K562 (cell line): ENCODE results near the gene ADAMTS14. TPM values are rescaled to one million over a fixed set of nuclear protein-coding genes. Genes with fewer than 3 reads are reported as not detected.
A peak's percentile ranks its signal among the peaks of the same experiment; 100 is the strongest.

ENCODE experiments used
- ATAC-seq: fragments of 200-7000 bp; cut with Tn5 transposase; 3 replicates; pipeline ENCODE4 v1.9.1; 2020; ENCODE audit warnings: moderate library complexity
- BruUV-seq: library from RNA; stranded (reverse); fragments of 400-500 nt; replicated peaks from 2 replicates; lab custom pipeline; 2021; lab: Mats Ljungman, UMichigan
- CTCF ChIA-PET: fragments of 300-600 bp; formaldehyde crosslinking; extraction: SDS; loops from one replicate; lab custom pipeline; 2021; ENCODE audit warnings: low intra/inter-chr PET ratio; lab: Yijun Ruan, JAX
- POLR2A ChIA-PET: fragments of 300-600, 350-650 bp; sonication (Branson Sonifier 250); formaldehyde crosslinking; extraction: SDS; loops from one replicate; lab custom pipeline; 2021; ENCODE audit warnings: antibody characterized with exemption, inconsistent platforms; lab: Yijun Ruan, JAX
- DNase-seq, 4 experiments: peaks; one replicate each; pipeline versions ENCODE4 v3.0.0 to v3.0.0-alpha.2; 2011 to 2018; ENCODE audit warnings: low spot score in 3 of 4, mixed read lengths in 3 of 4; ENCODE audit errors: extremely low read depth in 1 of 4
- FAIRE-seq: peaks from 2 replicates; lab custom pipeline; 2011; peaks lifted over from hg19 to GRCh38; lab: Jason Lieb, UNC
- H2AFZ ChIP-seq: 2 replicates; pipeline ENCODE4 v1.6.0; 2011; ENCODE audit warnings: low read depth, low read length, control low read depth, inconsistent platforms
- H3K27ac ChIP-seq: fragments of 200-600 bp; 3 replicates; pipeline ENCODE4 v1.8.0; 2011; ENCODE audit warnings: low read depth, mild to moderate bottlenecking, control low read depth, inconsistent platforms, low read length, moderate library complexity, mixed read lengths; ENCODE audit errors: extremely low read depth
- H3K27me3 ChIP-seq, 2 experiments: fragments of 300-600 bp in 1 of 2; 2 replicates in 1 of 2; 3 replicates in 1 of 2; pipeline versions ENCODE4 v1.6.0 to v1.8.0; 2011; ENCODE audit warnings: inconsistent platforms in 2 of 2, low read length in 2 of 2, mild to moderate bottlenecking in 1 of 2, mixed read lengths in 1 of 2, moderate library complexity in 1 of 2; ENCODE audit not compliant: control insufficient read depth in 2 of 2, insufficient read depth in 2 of 2
- H3K36me3 ChIP-seq: fragments of 300-600 bp; 3 replicates; pipeline ENCODE4 v1.8.0; 2011; ENCODE audit warnings: mild to moderate bottlenecking, low read length, inconsistent platforms; ENCODE audit not compliant: control insufficient read depth, insufficient read depth
- H3K4me1 ChIP-seq, 2 experiments: fragments of 200-600 bp in 1 of 2; replicated peaks in 1 of 2; 2 replicates in 1 of 2; 3 replicates in 1 of 2; pipeline versions ENCODE4 v1.5.1 to v1.8.0; 2011; ENCODE audit warnings: inconsistent platforms in 2 of 2, low read length in 2 of 2, mild to moderate bottlenecking in 1 of 2, mixed read lengths in 1 of 2, moderate library complexity in 1 of 2; ENCODE audit not compliant: control insufficient read depth in 2 of 2, insufficient read depth in 2 of 2
- H3K4me2 ChIP-seq: 2 replicates; pipeline ENCODE4 v1.6.1; 2011; ENCODE audit warnings: low read length, control low read depth, inconsistent platforms, mixed read lengths; ENCODE audit not compliant: insufficient read depth
- H3K4me3 ChIP-seq: fragments of 200-600 bp; sonication (generic), shearing (Covaris generic); 2 replicates; pipeline ENCODE4 v1.5.1; 2016; ENCODE audit warnings: control low read depth, inconsistent platforms
- H3K79me2 ChIP-seq: fragments of 200-600 bp; 3 replicates; pipeline ENCODE4 v1.8.0; 2011; ENCODE audit warnings: low read length, inconsistent platforms; ENCODE audit not compliant: control insufficient read depth, insufficient read depth
- H3K9ac ChIP-seq, 2 experiments: 2 replicates each; pipeline versions ENCODE4 v1.6.0 to v1.6.1; 2011; ENCODE audit warnings: low read depth in 2 of 2, low read length in 2 of 2, control low read depth in 1 of 2, inconsistent platforms in 1 of 2, mild to moderate bottlenecking in 1 of 2, mixed read lengths in 1 of 2; ENCODE audit not compliant: insufficient read depth in 1 of 2
- H3K9me1 ChIP-seq: one replicate; pipeline ENCODE4 v1.6.0; 2011; ENCODE audit warnings: inconsistent platforms, mild to moderate bottlenecking, low read length, moderate library complexity; ENCODE audit not compliant: control insufficient read depth, insufficient read depth
- H3K9me3 ChIP-seq: replicated peaks from 2 replicates; pipeline ENCODE4 v1.5.1; 2011; ENCODE audit warnings: low read depth, low read length, inconsistent platforms; ENCODE audit not compliant: control insufficient read depth, insufficient read depth
- H4K20me1 ChIP-seq: replicated peaks from 2 replicates; pipeline ENCODE4 v1.6.1; 2011; ENCODE audit warnings: low read length, inconsistent platforms, mixed read lengths; ENCODE audit not compliant: control insufficient read depth, insufficient read depth
- BDP1 ChIP-seq: IDR thresholded peaks from 3 replicates; pipeline ENCODE4 v1.6.1; 2011; ENCODE audit not compliant: insufficient read length, insufficient read depth
- EP300 ChIP-seq: IDR thresholded peaks from 2 replicates; pipeline ENCODE4 v1.6.1; 2012; ENCODE audit warnings: low read length, improper control_type of control experiment
- GABPB2 ChIP-seq: fragments of 250-450 bp; sonication (Bioruptor Pico); conservative IDR thresholded peaks from 2 replicates; pipeline ENCODE4 v1.5.1; 2021; ENCODE audit warnings: mild to moderate bottlenecking
- HIVEP1 ChIP-seq: fragments of 250-450 bp; sonication (Bioruptor Pico); IDR thresholded peaks from 2 replicates; pipeline ENCODE4 v1.4.0; 2020; ENCODE audit warnings: mild to moderate bottlenecking
- NCOA4 ChIP-seq: fragments of 450-650 bp; IDR thresholded peaks from 2 replicates; pipeline ENCODE4 v1.6.1; 2018; ENCODE audit warnings: mild to moderate bottlenecking; ENCODE audit not compliant: partially characterized antibody
- POLR2A ChIP-seq: fragments of 450-650 bp; conservative IDR thresholded peaks from 2 replicates; pipeline ENCODE4 v1.6.1; 2016
- RUNX1 ChIP-seq: sonication (generic); IDR thresholded peaks from 2 replicates; pipeline ENCODE4 v1.6.1; 2016; ENCODE audit warnings: antibody characterized with exemption, low read depth
- SMAD3 ChIP-seq: fragments of 450-650 bp; formaldehyde crosslinking; conservative IDR thresholded peaks from 2 replicates; pipeline ENCODE4 v1.4.0; 2020; ENCODE audit warnings: mild to moderate bottlenecking
- SMARCC2 ChIP-seq: fragments of 450-650 bp; IDR thresholded peaks from 2 replicates; pipeline ENCODE4 v1.6.1; 2017; ENCODE audit warnings: antibody characterized with exemption, moderate library complexity, mild to moderate bottlenecking, low read depth
- SREBF2 ChIP-seq: sonication (generic); formaldehyde crosslinking; IDR thresholded peaks from 2 replicates; pipeline ENCODE4 v1.4.0; 2020; ENCODE audit warnings: mild to moderate bottlenecking, missing genetic modification reagents
- U2AF1 ChIP-seq: fragments of 200-400 bp; formaldehyde crosslinking; optimal IDR thresholded peaks from 2 replicates; pipeline ENCODE3; 2017; ENCODE audit warnings: mild to moderate bottlenecking, low read depth, low read length, moderate library complexity
- ZBTB1 ChIP-seq: sonication (generic); formaldehyde crosslinking; IDR thresholded peaks from 2 replicates; pipeline ENCODE4 v1.8.1; 2023; ENCODE audit warnings: missing genetic modification reagents, low read depth, mild to moderate bottlenecking, borderline replicate concordance
- ZNF24 ChIP-seq: fragments of 450-650 bp; IDR thresholded peaks from 2 replicates; pipeline ENCODE4 v1.6.1; 2016
- ZNF77 ChIP-seq: fragments of 250-450 bp; sonication (Bioruptor Pico); IDR thresholded peaks from 2 replicates; pipeline ENCODE4 v1.5.0; 2020
- WGBS: fragments of 100-300 bp; shearing (Covaris generic); methylation state at CpG from one replicate; pipeline ENCODE4 v1.1.6; 2016; ENCODE audit warnings: low coverage, mixed read lengths; ENCODE audit not compliant: insufficient coverage; ENCODE audit errors: missing lambda C conversion rate; 5-methylcytosine and 5-hydroxymethylcytosine counted together
- in situ Hi-C: fragments of 300-500 bp; cut with MboI; formaldehyde crosslinking; loops from 4 replicates; pipeline ENCODE4 v1.15.0; 2018; ENCODE audit warnings: inconsistent platforms, mixed read lengths
- intact Hi-C: fragments of 100-400 bp; cut with micrococcal nuclease; formaldehyde crosslinking; loops from 2 replicates; pipeline ENCODE4 v1.14.2; 2022
- polyA plus RNA-seq, 8 experiments: library from polyadenylated mRNA; depleted of rRNA in 4 of 8; stranded (reverse) in 5 of 8; unstranded in 3 of 8; fragments of >200 nt; fragmentation: Nextera tagmentation in 2 of 8; fragmentation: Illumina TruSeq in 1 of 8; extraction: Ambion mirVana in 2 of 8; extraction: Trizol in 1 of 8; gene quantifications; 2 replicates each; pipeline versions ENCODE4 v1.2.1 to v1.2.3, GENCODE V29; 2011 to 2014; ENCODE audit warnings: inconsistent platforms in 1 of 8, missing spikeins in 1 of 8
- total RNA-seq, 7 experiments: library from RNA; depleted of rRNA in 6 of 7; stranded (reverse); fragments of >200 nt in 6 of 7; fragmentation: Illumina TruSeq in 2 of 7; extraction: Trizol in 2 of 7; gene quantifications; 2 replicates each; pipeline versions ENCODE4 v1.2.1 to v1.2.3, GENCODE V29; 2011 to 2021; ENCODE audit warnings: low replicate concordance in 1 of 7
- TF ChIP-seq, protein P1 (sequence below), 2 experiments: fragments of 450-650 bp in 1 of 2; sonication (generic) in 1 of 2; formaldehyde crosslinking; conservative IDR thresholded peaks; 2 replicates each; pipeline versions ENCODE4 v1.4.0 to v1.8.1; 2020 to 2022; ENCODE audit warnings: mild to moderate bottlenecking in 1 of 2, missing genetic modification reagents in 1 of 2
- TF ChIP-seq, protein P2 (sequence below): fragments of 450-650 bp; IDR thresholded peaks from one replicate; pipeline ENCODE4 v1.6.1; 2018; ENCODE audit warnings: mild to moderate bottlenecking, moderate library complexity; ENCODE audit not compliant: partially characterized antibody
- TF ChIP-seq, protein P3 (sequence below): fragments of 250-450 bp; sonication (Bioruptor Pico); IDR thresholded peaks from 2 replicates; pipeline ENCODE4 v1.5.1; 2021; ENCODE audit warnings: mild to moderate bottlenecking

The ADAMTS14 gene
- total and polyA plus RNA-seq, 9 of the 15 experiments (the other 6 are each of a cell fraction or from before 2014, with no cell fraction given) = 0.04 to 37.4 (median 15.9) TPM

DNA sequence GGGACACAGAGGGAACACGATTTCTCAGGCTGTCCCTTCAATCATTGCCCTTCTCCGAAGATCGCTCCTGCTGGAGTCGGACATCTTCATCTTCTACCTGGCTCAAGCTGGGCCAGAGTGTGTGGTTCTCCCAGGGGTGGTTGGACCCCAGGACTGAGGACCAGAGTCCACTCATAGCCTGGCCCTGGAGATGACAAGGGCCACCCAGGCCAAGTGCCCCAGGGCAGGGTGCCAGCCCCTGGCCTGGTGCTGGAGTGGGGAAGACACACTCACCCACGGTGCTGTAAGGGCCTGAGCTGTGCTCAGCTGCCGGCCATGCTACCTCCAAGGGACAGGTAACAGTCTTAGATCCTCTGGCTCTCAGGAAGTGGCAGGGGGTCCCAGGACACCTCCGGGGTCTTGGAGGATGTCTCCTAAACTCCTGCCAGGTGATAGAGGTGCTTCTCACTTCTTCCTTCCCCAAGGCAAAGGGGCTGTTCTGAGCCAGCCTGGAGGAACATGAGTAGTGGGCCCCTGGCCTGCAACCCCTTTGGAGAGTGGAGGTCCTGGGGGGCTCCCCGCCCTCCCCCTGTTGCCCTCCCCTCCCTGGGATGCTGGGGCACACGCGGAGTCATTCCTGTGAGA lies 89.5 kb downstream of the ADAMTS14 start (continued):
- TF ChIP-seq, protein P1, sequence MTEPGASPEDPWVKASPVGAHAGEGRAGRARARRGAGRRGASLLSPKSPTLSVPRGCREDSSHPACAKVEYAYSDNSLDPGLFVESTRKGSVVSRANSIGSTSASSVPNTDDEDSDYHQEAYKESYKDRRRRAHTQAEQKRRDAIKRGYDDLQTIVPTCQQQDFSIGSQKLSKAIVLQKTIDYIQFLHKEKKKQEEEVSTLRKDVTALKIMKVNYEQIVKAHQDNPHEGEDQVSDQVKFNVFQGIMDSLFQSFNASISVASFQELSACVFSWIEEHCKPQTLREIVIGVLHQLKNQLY (CRISPR knock-in tag; conservative IDR thresholded peaks at IDR 0.05) = no peak
- TF ChIP-seq BDP1 (no peak), ZNF24 (no peak), EP300 (no peak)
- TF ChIP-seq, protein P2, sequence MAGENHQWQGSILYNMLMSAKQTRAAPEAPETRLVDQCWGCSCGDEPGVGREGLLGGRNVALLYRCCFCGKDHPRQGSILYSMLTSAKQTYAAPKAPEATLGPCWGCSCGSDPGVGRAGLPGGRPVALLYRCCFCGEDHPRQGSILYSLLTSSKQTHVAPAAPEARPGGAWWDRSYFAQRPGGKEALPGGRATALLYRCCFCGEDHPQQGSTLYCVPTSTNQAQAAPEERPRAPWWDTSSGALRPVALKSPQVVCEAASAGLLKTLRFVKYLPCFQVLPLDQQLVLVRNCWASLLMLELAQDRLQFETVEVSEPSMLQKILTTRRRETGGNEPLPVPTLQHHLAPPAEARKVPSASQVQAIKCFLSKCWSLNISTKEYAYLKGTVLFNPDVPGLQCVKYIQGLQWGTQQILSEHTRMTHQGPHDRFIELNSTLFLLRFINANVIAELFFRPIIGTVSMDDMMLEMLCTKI = no peak
- TF ChIP-seq, all 486 proteins: peak for 0

DNA sequence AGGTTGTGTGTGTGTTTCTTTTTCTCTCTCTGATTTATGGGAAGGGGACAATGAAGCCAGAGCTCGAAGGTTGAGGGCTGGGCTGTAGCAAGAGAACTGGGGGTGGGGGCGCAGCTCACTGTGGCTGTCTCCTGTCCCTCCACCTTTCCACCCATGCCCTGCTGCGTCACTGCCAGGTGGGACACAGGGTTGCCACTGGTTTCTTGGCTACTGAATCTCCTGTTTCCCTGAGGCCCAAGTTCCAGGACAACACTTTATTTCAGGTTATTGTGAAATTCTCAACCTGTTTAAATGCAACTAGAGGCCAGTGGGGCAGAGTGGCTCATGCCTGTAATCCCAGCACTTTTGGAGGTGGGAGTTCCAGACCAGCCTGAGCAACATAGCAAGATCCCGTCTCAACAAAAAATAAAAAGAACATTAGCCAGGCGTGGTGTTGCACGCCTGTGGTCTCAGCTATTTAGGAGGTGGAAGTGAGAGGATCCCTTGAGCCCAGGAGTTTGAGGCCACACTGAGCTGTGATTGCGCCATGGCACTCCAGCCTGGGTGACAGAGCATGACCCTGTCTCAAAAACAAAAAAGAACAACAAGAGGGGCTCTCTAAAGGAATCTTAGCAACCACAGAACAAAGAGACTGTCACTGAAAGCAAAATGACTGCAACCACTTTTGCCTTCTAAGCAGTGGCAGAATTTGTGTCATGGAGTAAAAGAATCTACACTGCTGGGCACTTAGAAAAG lies 90.3 kb downstream of the ADAMTS14 start:
- no peak for DNase-seq
- no TSS peak for BruUV-seq
- no peak for FAIRE-seq
- peaks cover 37% of the 10 kb centered on the region for H3K36me3 ChIP-seq
- ChIA-PET CTCF (interaction anchor here (0.6 to 2.5 kb wide), 2 partner anchors 203 to 213 kb away, joined by 3 to 10 read pairs; no protein-coding TSS in a partner anchor), POLR2A (interaction anchor here (0.6 to 0.7 kb wide), 2 partner anchors 9 to 46 kb away, joined by 3 read pairs; no protein-coding TSS in a partner anchor)
- in situ Hi-C loops = loop anchor here (5.0 kb wide), 1 partner anchor 210 kb away; no protein-coding TSS in a partner anchor
- 69% methylated on average over 7 of the region's 7 CpGs for WGBS
- no peak overlapping the region for H3K4me2 ChIP-seq
- no peak overlapping the region for H3K27ac ChIP-seq
- no peak overlapping the region for H3K9ac ChIP-seq
- no peaks in the 10 kb centered on the region for H3K27me3 ChIP-seq
- ATAC-seq = no peak
- H3K9me1 ChIP-seq = no peaks in the 10 kb centered on the region
- peaks cover 11% of the 10 kb centered on the region for H3K9me3 ChIP-seq
- H3K4me3 ChIP-seq = no peak overlapping the region
- H3K79me2 ChIP-seq = no peaks in the 10 kb centered on the region
- H4K20me1 ChIP-seq = no peaks in the 10 kb centered on the region
- intact Hi-C loops = no loop called here
- no peak overlapping the region for H2AFZ ChIP-seq
- peaks cover 18 to 20% of the 10 kb centered on the region in 2 experiments; a peak in 4 of 5 replicates for H3K4me1 ChIP-seq
- no peak for TF ChIP-seq ZNF77
- TF ChIP-seq, protein P3, sequence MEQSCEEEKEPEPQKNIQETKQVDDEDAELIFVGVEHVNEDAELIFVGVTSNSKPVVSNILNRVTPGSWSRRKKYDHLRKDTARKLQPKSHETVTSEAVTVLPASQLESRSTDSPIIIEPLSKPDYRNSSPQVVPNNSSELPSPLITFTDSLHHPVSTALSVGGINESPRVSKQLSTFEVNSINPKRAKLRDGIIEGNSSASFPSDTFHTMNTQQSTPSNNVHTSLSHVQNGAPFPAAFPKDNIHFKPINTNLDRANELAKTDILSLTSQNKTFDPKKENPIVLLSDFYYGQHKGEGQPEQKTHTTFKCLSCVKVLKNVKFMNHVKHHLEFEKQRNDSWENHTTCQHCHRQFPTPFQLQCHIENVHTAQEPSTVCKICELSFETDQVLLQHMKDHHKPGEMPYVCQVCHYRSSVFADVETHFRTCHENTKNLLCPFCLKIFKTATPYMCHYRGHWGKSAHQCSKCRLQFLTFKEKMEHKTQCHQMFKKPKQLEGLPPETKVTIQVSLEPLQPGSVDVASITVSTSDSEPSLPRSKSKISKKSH = no peak
- no peak for TF ChIP-seq ZBTB1 (CRISPR knock-in tag)
- TF ChIP-seq U2AF1 = no peak
- TF ChIP-seq SMARCC2 = no peak
- no peak for TF ChIP-seq GABPB2 (CRISPR knock-in tag)
- TF ChIP-seq SMAD3 (CRISPR knock-in tag) = no peak
- TF ChIP-seq NCOA4 = no peak
- TF ChIP-seq POLR2A = peak; percentile 47; the same call in 1 of the 2 replicates
- no peak for TF ChIP-seq SREBF2 (CRISPR knock-in tag)
- no peak for TF ChIP-seq HIVEP1 (CRISPR knock-in tag)
- TF ChIP-seq RUNX1 = no peak
